Vagina (tissue), 2 donors: ENCODE data around the gene ALG1.

Source experiments
- CTCF ChIP-seq, 3 experiments: fragments of 450-650 bp in 2 of 3; fragments of 200-600 bp in 1 of 3; sonication (generic) in 1 of 3; IDR thresholded peaks; one replicate each; pipeline ENCODE4 v1.5.1; 2017 to 2019; ENCODE audit warnings: antibody characterized with exemption in 3 of 3, mild to moderate bottlenecking in 2 of 3, moderate library complexity in 2 of 3
- POLR2A ChIP-seq, 2 donors: fragments of 450-650 bp; IDR thresholded peaks; one replicate each; pipeline ENCODE4 v1.6.1; 2017; ENCODE audit warnings: antibody characterized with exemption in 2 of 2, mild to moderate bottlenecking in 2 of 2, moderate library complexity in 2 of 2
- POLR2AphosphoS5 ChIP-seq, 2 donors: sonication (generic); formaldehyde crosslinking; IDR thresholded peaks; one replicate each; pipeline ENCODE4 v1.9.0; 2017; ENCODE audit warnings: antibody characterized with exemption in 2 of 2, mild to moderate bottlenecking in 2 of 2, low read depth in 1 of 2; ENCODE audit not compliant: insufficient read depth in 1 of 2

DNA sequence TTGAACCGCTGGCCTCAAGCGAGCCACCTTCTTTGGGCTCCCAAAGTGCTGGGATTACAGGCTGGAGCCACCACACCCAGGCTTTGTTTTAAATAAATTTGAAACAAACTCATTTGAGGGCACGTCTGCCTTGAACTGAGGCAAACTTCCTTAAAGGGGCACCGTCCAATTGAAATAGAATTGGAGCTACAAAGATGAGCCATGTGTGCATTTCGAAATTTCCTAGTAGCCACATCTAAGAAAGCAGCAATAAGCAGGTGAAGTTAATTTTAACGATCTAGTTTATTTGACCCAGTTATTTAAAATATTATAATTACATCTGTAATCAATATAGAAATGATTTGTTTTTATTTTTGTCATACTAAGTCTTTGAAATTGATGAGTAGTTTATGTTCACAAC lies 5.1 kb upstream of the ALG1 start:
- TF ChIP-seq CTCF (IDR thresholded peaks at IDR 0.05): no peak
- no peak for TF ChIP-seq POLR2AphosphoS5 (IDR thresholded peaks at IDR 0.05; ENCODE audit: insufficient read depth in 1 of 2, low read depth in 1 of 2)
- no peak for TF ChIP-seq POLR2A (IDR thresholded peaks at IDR 0.05)
